Adrenal gland (tissue), 5 donors: Measurements from ENCODE around the gene KAZALD1.

ENCODE experiments used
- POLR2A ChIP-seq, 2 donors: fragments of 450-650 bp; IDR thresholded peaks; one replicate each; pipeline ENCODE4 v1.6.1; 2017; ENCODE audit warnings: antibody characterized with exemption in 2 of 2, mild to moderate bottlenecking in 2 of 2, moderate library complexity in 1 of 2
- TF ChIP-seq, protein P1 (sequence below), 6 experiments: fragments of 450-650 bp in 4 of 6; fragments of 200-600 bp in 2 of 6; sonication (generic) in 1 of 6; IDR thresholded peaks; 1 replicate in 5 of 6; 2 replicates in 1 of 6; pipeline versions ENCODE4 v1.5.1 to v1.8.0; 2016 to 2021; ENCODE audit warnings: antibody characterized with exemption in 6 of 6, mild to moderate bottlenecking in 2 of 6, moderate library complexity in 1 of 6
- donor health status: DM: no; HTN: no; CAD: no.

DNA sequence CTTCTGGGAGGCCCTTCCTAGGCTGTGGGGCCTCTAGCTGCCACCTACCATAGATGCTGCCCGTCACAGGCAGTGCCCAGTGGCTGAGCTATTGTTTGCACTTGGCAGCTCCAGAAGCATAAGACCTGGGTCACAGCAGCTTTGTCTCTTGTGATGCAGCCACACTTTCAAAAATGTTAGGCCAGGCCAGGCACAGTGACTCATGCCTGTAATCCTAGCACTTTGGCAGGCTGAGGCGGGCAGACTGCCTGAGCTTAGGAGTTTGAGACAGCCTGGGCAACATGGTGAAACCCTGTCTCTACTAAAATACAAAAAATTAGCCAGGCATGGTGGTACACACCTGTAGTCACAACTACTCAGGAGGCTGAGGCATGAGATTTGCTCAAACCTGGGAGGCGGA, 9.5 kb upstream of the KAZALD1 start:
- TF ChIP-seq, protein P1, sequence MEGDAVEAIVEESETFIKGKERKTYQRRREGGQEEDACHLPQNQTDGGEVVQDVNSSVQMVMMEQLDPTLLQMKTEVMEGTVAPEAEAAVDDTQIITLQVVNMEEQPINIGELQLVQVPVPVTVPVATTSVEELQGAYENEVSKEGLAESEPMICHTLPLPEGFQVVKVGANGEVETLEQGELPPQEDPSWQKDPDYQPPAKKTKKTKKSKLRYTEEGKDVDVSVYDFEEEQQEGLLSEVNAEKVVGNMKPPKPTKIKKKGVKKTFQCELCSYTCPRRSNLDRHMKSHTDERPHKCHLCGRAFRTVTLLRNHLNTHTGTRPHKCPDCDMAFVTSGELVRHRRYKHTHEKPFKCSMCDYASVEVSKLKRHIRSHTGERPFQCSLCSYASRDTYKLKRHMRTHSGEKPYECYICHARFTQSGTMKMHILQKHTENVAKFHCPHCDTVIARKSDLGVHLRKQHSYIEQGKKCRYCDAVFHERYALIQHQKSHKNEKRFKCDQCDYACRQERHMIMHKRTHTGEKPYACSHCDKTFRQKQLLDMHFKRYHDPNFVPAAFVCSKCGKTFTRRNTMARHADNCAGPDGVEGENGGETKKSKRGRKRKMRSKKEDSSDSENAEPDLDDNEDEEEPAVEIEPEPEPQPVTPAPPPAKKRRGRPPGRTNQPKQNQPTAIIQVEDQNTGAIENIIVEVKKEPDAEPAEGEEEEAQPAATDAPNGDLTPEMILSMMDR (IDR thresholded peaks at IDR 0.05) = no peak
- peak in 1 of 2 donors; percentile 23 for TF ChIP-seq POLR2A (IDR thresholded peaks at IDR 0.05)
